HT1080 (cell line): Measurements from ENCODE around the gene NSL1. TPM values are rescaled to one million over a fixed set of nuclear protein-coding genes. Genes with fewer than 3 reads are reported as not detected.

Experiments
- DNase-seq: peaks from one replicate; pipeline ENCODE4 v3.0.0-alpha.2; 2015; ENCODE audit warnings: low read depth
- total RNA-seq: library from RNA; depleted of rRNA; stranded (reverse); fragments of >200 nt; shearing (Covaris generic); gene quantifications from 2 replicates; pipeline ENCODE4 v1.2.3, GENCODE V29; 2014; rRNA removed

The NSL1 gene
- total RNA-seq, 1 experiment from 2014 or later, result 52.8 TPM

- DNase-seq, result no peak
Measured at GRCh38 chr1:212687811-212688210, 103.8 kb downstream of the NSL1 start.

- DNase-seq, result no peak
Measured at GRCh38 chr1:212686591-212686990, 105.0 kb downstream of the NSL1 start.

DNA sequence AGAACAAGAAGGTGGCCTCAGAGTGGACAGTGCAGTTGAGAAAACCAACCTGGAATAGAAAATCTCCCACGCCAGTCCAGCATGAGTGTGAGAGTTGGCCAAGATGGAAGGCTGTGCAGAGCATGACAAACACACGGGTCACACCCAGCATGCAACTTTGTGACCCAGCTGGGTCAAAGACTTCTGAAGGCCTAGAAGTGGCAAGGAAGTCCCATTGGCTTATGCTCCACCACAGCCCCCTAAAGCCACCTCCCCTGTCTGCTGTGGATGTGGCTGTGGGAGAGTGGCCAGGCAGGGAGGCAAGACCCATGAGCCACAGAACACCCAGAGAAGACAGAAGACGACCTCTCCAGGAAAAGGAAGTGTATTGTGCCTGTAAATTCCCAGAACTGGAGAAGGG, 105.5 kb downstream of the NSL1 start:
- no peak for DNase-seq

- no peak for DNase-seq
Measured at GRCh38 chr1:212685429-212685828, 106.1 kb downstream of the NSL1 start.

GRCh38 chr1:212684521-212685090, 107.0 kb downstream of the NSL1 start:
- no peak for DNase-seq

- DNase-seq, result no peak
Measured at GRCh38 chr1:212684076-212684475, 107.5 kb downstream of the NSL1 start.

GRCh38 chr1:212683357-212683722, 108.2 kb downstream of the NSL1 start:
- no peak for DNase-seq

- DNase-seq, result no peak
Measured at GRCh38 chr1:212680680-212681389, 110.7 kb downstream of the NSL1 start.

DNA sequence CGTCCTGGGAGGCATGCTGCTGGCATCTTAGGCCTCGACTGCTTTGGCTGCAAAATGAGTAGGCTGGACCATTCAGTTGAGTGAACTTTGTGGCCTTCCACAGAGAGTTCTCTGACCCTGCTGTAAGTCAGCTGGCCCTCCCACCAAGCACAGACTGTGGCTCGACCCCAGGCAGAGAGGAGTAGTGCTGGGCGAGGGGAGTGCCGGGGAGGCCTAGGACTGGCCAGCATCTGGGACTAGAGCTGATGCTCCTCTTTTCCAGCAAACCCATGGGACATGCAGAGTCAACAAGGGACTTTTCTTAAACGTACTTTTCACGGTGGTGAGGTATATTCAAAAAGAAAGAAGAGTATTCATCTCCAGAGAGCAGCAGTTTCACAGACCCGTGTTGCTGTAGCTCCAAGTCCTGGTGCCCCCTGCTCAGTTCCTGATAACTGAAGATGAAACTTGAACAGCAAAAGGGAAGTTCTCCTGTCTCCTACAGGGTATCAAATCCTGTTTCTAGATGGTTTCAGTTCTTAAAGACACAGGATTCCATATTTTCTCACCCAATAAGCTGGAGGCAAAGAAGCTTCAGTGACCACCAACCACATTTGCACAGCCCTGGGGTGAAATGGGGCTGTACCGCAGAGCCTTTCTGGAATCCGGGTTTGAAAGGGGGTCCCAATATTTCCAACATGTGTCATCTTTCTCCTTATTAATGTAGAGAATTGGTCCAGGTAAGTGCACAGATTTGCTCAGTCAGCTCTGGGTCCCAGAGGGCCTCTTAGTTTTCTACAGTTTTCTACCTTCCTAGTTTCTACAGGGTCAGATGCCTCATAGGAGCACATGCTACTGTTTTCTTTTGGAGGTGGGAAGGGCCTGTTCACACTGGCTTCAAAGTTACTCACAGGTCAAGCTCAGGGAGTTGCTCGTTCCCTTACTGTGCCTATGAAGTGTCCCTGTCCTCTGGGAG, 112.8 kb downstream of the NSL1 start:
- no peak for DNase-seq

DNA sequence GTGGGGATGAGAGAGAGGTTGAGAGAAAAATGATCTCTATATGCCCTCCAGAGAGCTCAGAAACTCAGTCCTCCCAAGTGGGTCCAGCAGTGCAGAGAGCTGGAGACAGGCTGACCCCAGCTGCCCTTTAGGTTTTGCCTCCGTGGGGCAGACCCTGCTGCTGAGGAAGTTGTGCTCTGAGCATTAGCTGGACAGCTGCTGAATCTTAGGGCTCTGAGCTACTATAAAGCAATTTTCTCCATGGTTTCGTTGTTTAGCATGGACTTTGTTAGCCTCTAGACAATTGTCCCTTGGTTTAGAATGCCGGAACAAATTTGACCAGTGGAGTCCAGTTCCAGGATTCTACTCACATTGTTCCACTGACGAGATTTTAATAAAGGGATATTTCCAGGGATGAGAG, 114.0 kb downstream of the NSL1 start:
- no peak for DNase-seq

DNA sequence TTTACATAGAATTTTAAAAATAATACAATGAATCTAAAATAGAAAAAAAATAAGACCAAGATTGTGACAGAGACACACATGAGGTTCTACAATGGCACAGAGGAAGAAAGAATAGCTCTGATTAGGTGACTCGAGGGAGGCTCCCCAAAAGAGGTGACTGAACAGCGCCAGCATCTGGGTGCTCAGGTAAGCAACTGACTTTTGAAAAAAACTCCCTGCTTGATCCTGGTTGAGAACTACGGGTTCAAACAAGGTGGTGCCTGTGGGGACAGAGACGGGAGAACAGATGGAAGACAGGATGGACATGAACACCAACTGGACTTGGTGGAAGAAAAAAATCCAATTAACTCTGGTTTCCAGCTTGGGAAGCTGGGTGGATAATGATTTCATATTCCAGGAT, 114.4 kb downstream of the NSL1 start:
- no peak for DNase-seq

Other genes with a start within 250 kb of the NSL1 start
- 2.6 and 4.9 TPM in 2 replicates for gene ATF3, start 183.0 kb downstream of the NSL1 start, total RNA-seq
- gene BATF3, start 91.9 kb downstream of the NSL1 start, total RNA-seq, result 17.4 and 23.2 TPM in 2 replicates
- 7.6 and 10.4 TPM in 2 replicates for gene TATDN3, start 117 bp upstream of the NSL1 start, total RNA-seq
- gene SPATA45, start 55.9 kb upstream of the NSL1 start, total RNA-seq, result not detected in 2 replicates
- 6.9 and 7.9 TPM in 2 replicates for gene FLVCR1, start 66.5 kb upstream of the NSL1 start, total RNA-seq
- 0.42 and 0.43 TPM in 2 replicates for gene VASH2, start 158.8 kb upstream of the NSL1 start, total RNA-seq
- 52.8 and 55.3 TPM in 2 replicates for gene ANGEL2, start 224.1 kb upstream of the NSL1 start, total RNA-seq